Measurements from ENCODE around the gene GSG1.

GSG1 gene

GRCh38 chr12:13103391-13104033 is at the start of gene GSG1:
TSS of gene GSG1 (minus strand) at chr12:13103667. CDS start at chr12:13103512, 155 bp downstream.
- no peak for DNase-seq (ENCODE audit: low spot score)

DNA sequence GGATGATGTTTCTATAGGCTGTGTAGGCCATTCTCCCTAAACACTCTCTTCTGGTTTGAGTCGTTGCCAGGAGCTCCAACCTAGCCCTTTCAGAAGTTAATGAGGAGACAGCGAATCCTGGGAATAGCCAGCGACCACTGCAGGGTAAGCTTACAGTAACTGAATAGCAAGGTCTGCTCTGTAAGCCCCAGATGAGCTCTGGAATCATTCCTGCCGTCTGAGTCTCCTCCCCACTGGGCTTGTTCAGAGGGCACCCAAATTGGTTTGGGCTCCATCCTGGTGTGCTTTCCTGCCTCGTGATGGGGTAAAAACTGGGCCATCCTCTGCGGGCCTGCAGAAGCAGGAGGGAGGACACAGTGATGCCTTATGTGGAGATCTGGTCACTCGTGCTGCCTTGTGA is 49.7 kb upstream of the GSG1 start:
- no peak for DNase-seq (ENCODE audit: low spot score)

GRCh38 chr12:13152756-13153155 is 49.3 kb upstream of the GSG1 start:
- DNase-seq (ENCODE audit: low spot score), result no peak

DNA sequence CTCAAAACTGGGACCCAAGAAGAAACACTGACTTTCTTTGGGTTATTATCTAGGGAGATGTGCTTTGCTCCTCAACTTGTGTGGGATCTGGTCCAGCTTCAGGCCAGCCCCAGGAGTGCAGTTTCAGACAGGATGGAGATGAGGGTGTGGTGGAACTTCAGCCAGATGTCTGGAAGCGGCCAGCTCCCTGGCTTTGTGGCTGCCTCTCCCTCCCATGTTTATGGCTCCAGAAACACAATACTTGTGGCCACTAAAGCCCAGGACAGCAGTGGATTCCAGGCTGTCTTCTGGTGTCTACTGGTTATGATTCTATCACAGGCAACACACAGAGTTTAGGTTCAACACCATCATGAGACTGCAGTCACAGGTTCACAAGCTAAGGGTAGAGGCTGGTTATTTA is 48.8 kb upstream of the GSG1 start:
- no peak for DNase-seq (ENCODE audit: low spot score)

DNA sequence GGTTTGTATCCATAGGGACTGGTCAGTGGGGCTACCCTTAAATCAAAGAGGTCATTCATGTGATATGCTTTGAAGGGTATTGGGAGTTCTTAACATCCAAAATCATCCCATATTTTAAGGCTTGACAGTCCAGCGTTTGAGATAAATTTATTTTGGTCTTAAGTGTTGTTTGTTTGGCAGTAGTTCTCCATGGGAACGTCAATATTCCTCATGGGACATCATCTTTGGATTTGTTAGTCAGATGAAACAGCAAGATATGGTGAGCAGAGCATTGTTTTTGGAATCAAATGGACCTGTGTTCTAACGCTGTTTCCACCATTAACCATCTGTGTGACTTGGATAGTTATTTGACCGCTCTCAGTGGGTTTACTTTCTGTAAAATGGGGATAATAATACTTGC is 45.9 kb upstream of the GSG1 start:
- no peak for DNase-seq (ENCODE audit: low spot score)

DNA sequence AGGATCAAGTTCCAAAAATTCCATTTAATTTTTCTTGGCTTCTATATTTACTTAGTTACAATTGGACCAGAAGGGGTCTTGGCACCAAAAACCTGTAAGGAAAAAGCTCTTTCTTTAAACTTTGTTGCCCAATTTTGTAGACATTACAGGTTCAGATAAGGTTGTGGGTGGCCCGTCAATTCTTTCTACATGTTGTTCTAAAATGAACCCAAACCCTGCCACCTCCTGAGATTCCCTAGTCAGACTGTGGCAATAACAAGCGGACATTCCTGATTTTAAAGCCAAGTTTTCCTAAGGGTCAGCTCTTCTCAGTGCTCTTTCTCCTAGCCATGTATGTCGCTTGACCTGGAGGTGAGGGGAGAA is 45.0 kb upstream of the GSG1 start:
- no peak for DNase-seq (ENCODE audit: low spot score)

GRCh38 chr12:13147688-13148484 is 44.4 kb upstream of the GSG1 start:
- no peak for DNase-seq (ENCODE audit: low spot score)

DNA sequence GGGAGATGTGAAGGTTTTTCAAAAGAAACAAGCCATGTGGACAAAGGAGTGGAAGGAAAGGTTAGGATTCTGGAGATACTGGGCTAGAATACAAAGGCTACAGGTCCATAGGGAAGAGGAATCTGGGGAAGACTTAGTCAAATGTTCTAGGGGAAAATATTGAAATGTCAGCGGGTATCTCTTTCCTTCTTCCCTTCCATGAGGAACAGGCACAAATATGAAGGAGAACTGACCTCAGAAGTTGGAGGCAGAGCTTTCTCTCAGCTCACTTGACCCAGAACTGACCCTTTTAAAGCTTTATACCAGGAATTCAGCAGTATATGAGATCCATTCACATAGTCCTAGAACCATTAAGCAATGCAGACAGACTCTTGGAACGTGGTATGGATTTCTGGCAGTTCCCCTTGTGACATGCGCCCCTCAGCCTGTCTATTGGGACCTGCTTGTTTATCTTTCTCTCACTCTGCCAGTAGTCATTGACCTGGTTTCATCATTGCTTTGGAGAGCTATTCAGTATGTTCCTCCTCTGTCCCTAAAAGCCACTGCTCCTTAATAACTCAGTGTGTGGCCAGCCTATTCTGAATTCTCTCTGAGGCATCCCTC is 43.0 kb upstream of the GSG1 start:
- DNase-seq (ENCODE audit: low spot score), result no peak

DNA sequence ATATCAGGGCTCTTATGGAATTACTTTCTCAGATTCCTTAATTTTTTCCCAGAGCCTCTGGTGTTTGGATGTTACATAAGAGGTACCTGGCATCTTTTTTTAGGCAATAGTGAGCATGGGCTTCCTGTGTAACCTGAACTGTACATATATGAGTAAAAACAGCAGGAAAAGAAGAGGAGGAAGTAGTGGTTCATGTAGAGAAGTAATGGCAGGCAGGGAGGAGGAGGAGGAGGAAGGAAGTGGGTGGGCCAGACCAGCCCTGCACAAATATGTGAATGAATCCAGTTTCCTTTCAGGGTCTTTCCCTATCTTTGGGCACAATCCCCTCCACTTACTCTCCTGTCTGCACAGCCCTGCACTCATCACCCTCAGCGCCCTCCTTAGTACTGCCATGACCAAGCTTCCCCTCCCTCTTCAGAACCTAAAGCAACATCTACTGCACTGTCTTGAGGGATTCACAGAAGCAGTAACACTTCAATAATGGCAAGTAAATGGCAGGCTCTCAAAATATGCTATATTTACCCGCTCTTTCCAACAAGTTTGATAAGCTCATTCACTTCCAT is 40.9 kb upstream of the GSG1 start:
- DNase-seq (ENCODE audit: low spot score), result no peak

DNA sequence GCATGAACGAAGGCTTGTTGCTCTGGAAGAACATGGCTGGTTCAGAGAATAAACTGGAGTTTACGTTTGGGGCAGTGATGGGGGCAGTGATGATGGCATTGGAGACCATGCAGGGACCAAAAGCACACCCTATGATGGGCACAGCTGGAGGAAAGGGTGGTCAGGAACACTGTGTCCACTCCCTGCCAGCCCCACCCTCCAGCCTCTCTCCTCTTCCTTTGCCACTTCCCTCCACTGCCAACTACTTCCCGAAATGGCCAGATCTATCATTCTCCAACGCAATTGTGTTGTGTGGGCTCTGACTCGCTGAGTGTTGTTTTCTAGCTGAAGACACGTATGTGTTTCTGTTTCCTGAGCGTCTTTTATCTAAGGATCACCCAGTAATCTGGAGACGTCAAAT is 39.3 kb upstream of the GSG1 start:
- DNase-seq (ENCODE audit: low spot score), result no peak

GRCh38 chr12:13141686-13142085 is 38.2 kb upstream of the GSG1 start:
- DNase-seq (ENCODE audit: low spot score), result no peak

- no peak for DNase-seq (ENCODE audit: low spot score)
Observed at GRCh38 chr12:13135371-13136178, 32.1 kb upstream of the GSG1 start.

DNA sequence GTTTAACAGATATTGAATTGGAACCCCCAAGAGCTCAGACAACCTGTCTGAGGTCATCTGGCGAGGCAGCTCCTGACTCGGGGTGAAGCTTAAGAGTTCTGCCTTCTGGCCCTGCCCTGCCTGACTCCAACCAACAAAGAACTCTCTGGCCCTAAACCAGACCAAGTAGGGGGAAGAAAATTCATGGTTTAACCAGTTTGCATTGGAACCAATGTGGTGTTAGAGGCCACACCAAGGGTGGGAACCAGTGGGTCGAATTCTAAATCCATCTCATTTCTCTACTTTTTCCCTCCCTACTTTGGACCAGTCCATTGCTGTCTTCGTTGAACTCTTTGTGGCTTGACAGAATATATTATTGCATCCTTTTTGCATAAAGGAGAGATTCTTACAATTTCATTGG is 30.4 kb upstream of the GSG1 start:
- no peak for DNase-seq (ENCODE audit: low spot score)

GRCh38 chr12:13130981-13131380 is 27.5 kb upstream of the GSG1 start:
- no peak for DNase-seq (ENCODE audit: low spot score)

GRCh38 chr12:13128291-13128965 is 25.0 kb upstream of the GSG1 start:
- DNase-seq (ENCODE audit: low spot score), result no peak

- DNase-seq (ENCODE audit: low spot score), result no peak
Observed at GRCh38 chr12:13127444-13127843, 24.0 kb upstream of the GSG1 start.

DNA sequence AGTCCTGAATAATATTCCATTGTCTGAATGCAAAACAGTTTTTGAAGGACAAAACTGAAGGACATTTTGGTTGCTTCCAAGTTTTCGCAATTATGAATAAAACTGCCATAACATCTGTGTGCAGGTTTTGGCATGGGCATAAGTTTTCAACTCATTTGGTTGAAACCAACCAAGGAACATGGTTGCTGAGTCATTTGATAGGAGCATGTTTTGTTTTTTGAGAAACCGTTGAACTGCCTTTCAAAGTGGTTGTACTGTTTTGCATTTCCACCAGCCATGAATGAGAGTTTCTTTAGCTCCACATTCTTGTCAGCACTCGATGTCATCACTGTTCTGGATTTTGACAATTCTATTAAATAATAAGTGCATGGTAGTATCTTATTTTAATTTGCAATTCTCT is 23.0 kb upstream of the GSG1 start:
- no peak for DNase-seq (ENCODE audit: low spot score)

- DNase-seq (ENCODE audit: low spot score), result no peak
Observed at GRCh38 chr12:13125996-13126395, 22.5 kb upstream of the GSG1 start.

DNA sequence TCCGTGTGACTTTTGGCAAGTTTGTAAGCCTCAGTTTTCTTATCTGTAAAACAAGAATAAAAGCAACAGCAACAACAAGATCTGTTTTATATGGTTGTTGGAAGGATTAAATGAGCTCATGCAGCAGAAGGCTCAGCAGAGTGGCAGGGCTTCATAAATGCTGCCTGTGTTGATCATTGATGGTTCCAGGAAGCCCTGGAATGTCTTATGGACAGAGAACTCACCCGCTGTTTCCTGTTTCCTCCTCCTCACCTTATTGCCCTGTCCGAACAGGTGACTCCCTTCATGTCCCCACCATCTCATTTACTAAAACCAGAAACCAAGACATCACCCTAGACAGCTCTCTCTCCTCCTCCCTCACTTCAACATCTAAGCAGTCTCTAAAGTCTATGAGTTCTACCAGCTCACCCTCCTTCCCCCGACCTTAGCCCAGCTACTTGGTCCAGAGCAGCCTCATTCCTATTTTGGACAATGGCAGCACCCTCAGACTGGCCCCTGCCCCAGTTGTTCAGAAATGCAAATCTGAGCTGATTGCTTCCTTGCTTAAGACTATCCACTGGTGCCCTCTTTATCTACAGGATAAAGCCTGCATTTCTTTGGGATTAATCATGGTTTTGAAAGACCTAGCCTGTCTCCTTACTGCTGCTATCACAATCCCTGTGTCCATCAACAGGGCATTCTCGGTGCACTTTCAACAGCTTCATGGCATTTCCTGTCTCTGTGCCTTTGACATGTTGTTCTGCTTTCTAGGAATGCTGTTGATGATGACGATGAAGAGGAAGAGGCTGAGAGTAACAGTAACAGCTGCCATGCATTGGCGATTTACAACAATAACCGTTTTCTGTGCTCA is 21.4 kb upstream of the GSG1 start:
- no peak for DNase-seq (ENCODE audit: low spot score)

GRCh38 chr12:13121568-13121967 is 18.1 kb upstream of the GSG1 start:
- DNase-seq (ENCODE audit: low spot score), result no peak

DNA sequence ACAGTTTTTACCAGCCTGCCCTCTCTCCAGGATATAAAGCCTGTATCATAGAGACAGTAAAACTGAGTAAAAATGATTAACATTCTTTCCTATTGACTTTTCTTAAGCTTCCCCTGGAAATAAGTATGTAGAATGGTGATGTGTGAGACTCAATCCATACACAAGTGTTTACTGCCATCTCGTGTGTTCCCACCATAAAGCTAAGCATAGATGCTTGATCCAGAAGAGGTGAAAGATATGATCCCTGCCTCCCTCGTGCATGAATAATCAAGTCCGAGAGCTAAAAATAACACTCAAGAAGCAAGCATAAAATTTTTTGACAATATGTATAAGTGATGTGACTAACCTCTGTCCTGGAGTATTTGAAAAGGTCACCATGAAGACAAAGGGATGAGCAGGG is 16.9 kb upstream of the GSG1 start:
- no peak for DNase-seq (ENCODE audit: low spot score)

All from germinal center (tissue), 1 donor.